NOMO-1 (cell line): Measurements from ENCODE around the gene CEP170.
"Not testable (repeated sequence)": the region's sequence is repeated elsewhere in the genome, so short reads cannot be mapped to it uniquely, and the experiment has no call there.

Experiments
- DNase-seq, 2 experiments: peaks; one replicate each; lab custom pipeline; 2025; ENCODE audit not compliant: unreplicated experiment in 2 of 2; lab: John Stamatoyannopoulos, UW

Gene CEP170

GRCh38 chr1:243183661-243184060 is 71.4 kb downstream of the CEP170 start:
- not testable (repeated sequence) for DNase-seq

- DNase-seq: not testable (repeated sequence)
Observed at GRCh38 chr1:243183176-243183575, 71.9 kb downstream of the CEP170 start.

- DNase-seq: no peak
Observed at GRCh38 chr1:243179720-243180119, 75.4 kb downstream of the CEP170 start.

- DNase-seq: not testable (repeated sequence)
Observed at GRCh38 chr1:243177792-243178191, 77.3 kb downstream of the CEP170 start.

GRCh38 chr1:243173758-243174369 is 81.2 kb downstream of the CEP170 start:
- DNase-seq: not testable (repeated sequence)

- DNase-seq: not testable (repeated sequence)
Observed at GRCh38 chr1:243164911-243165310, 90.2 kb downstream of the CEP170 start.

- not testable (repeated sequence) for DNase-seq
Observed at GRCh38 chr1:243150906-243151305, 104.2 kb downstream of the CEP170 start.

- DNase-seq: not testable (repeated sequence)
Observed at GRCh38 chr1:243149120-243149519, 106.0 kb downstream of the CEP170 start.

- DNase-seq: not testable (repeated sequence)
Observed at GRCh38 chr1:243147351-243147750, 107.7 kb downstream of the CEP170 start.

- not testable (repeated sequence) for DNase-seq
Observed at GRCh38 chr1:243140498-243140897, 114.6 kb downstream of the CEP170 start.

GRCh38 chr1:243122876-243123409 is 132.1 kb downstream of the CEP170 start:
- not testable (repeated sequence) for DNase-seq

- DNase-seq: not testable (repeated sequence)
Observed at GRCh38 chr1:243121939-243122338, 133.1 kb downstream of the CEP170 start.

GRCh38 chr1:243118601-243119322 is 136.3 kb downstream of the CEP170 start:
- not testable (repeated sequence) for DNase-seq

- DNase-seq: not testable (repeated sequence)
Observed at GRCh38 chr1:243116187-243116586, 138.9 kb downstream of the CEP170 start.

GRCh38 chr1:243114769-243115168 is 140.3 kb downstream of the CEP170 start:
- not testable (repeated sequence) for DNase-seq

- not testable (repeated sequence) for DNase-seq
Observed at GRCh38 chr1:243114059-243114713, 140.9 kb downstream of the CEP170 start.

- not testable (repeated sequence) for DNase-seq
Observed at GRCh38 chr1:243107171-243107570, 147.9 kb downstream of the CEP170 start.

GRCh38 chr1:243105652-243106332 is 149.3 kb downstream of the CEP170 start:
- not testable (repeated sequence) for DNase-seq

- DNase-seq: not testable (repeated sequence)
Observed at GRCh38 chr1:243105104-243105503, 150.0 kb downstream of the CEP170 start.

GRCh38 chr1:243104452-243104851 is 150.6 kb downstream of the CEP170 start:
- DNase-seq: not testable (repeated sequence)
